Measurements from ENCODE around the gene STXBP1. TPM values are rescaled to one million over a fixed set of nuclear protein-coding genes. Genes with fewer than 3 reads are reported as not detected.
A peak's percentile ranks its signal among the peaks of the same experiment; 100 is the strongest.

Gene STXBP1
- total and polyA plus RNA-seq, 9 of the 15 experiments (the other 6 are each of a cell fraction or from before 2014, with no cell fraction given): 4.6 to 35.1 (median 9.7) TPM

- no peak for TF ChIP-seq DEAF1 (CRISPR knock-in tag; IDR thresholded peaks at IDR 0.05)
- no peak for TF ChIP-seq ZNF408 (CRISPR knock-in tag; IDR thresholded peaks at IDR 0.05; ENCODE audit: low read depth)
- TF ChIP-seq PRMT5 (CRISPR knock-in tag; IDR thresholded peaks at IDR 0.05): no peak
- TF ChIP-seq RUNX1 (IDR thresholded peaks at IDR 0.05; ENCODE audit: low read depth): no peak
- peak in 1 of 2 experiments; percentile 33; a peak in 1 of 4 replicates for TF ChIP-seq SIN3A (IDR thresholded peaks at IDR 0.05; ENCODE audit: borderline replicate concordance in 2 of 2, control insufficient read depth in 1 of 2, low read depth in 2 of 2, low read length in 2 of 2)
- no peak for TF ChIP-seq BCL6 (CRISPR knock-in tag; IDR thresholded peaks at IDR 0.05)
- TF ChIP-seq CREB3L1 (IDR thresholded peaks at IDR 0.05; ENCODE audit: borderline replicate concordance, low read depth): peak; percentile 57; the same call in 1 of the 2 replicates
- TF ChIP-seq SMARCA4 (IDR thresholded peaks at IDR 0.05): no peak
- TF ChIP-seq FOXJ3 (CRISPR knock-in tag; IDR thresholded peaks at IDR 0.05): no peak
- TF ChIP-seq MYC (IDR thresholded peaks at IDR 0.05; ENCODE audit: low read depth, low read length): peak; percentile 70
- TF ChIP-seq MYC (CRISPR knock-in tag; IDR thresholded peaks at IDR 0.05; ENCODE audit: borderline replicate concordance, low read depth): peak; percentile 54; the same call in 1 of the 2 replicates
- peak; percentile 76 for TF ChIP-seq MGA (IDR thresholded peaks at IDR 0.05)
These were observed 44.1 kb upstream of the STXBP1 start (continued) for GRCh38 chr9:127567730-127568617.

Measured in K562 (cell line).